Astrocyte of the spinal cord (primary cell): Measurements from ENCODE around the gene C10orf90.

Experiments
- DNase-seq: peaks from one replicate; pipeline ENCODE4 v3.0.0; 2011; ENCODE audit warnings: low read depth, low spot score
- H3K4me3 ChIP-seq: 2 replicates; pipeline ENCODE4 v1.5.1; 2011; ENCODE audit warnings: low read depth, mild to moderate bottlenecking, low read length, moderate library complexity
- in situ Hi-C: cut with HindIII; loops from 2 replicates; pipeline ENCODE4 v1.10.0; 2017; ENCODE audit warnings: low sequenced_read_pairs
- TF ChIP-seq, protein P1 (sequence below): IDR thresholded peaks from 2 replicates; pipeline ENCODE4 v1.5.1; 2012; ENCODE audit warnings: low read depth, mild to moderate bottlenecking, low read length, inconsistent platforms

C10orf90 gene

DNA sequence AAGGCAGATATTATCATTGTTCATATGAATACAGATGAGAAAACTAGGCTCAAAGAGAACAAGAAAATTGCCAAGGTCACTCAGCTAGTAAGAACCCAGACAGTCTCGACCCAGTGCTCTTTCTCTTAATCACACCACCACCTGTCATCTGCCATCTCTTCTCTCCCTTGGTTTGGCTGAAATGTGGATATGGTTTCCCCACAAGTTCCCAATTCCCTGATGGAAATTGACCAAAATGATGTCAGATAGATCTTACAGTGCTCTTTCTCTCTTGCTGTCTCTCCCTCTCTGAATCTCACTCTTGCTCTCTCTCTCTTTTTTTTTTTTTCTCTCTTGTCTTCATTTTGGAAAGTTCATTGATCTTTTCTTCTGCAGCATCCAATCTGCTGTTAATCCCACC, 9.1 kb downstream of the C10orf90 start:
- TF ChIP-seq, protein P1, sequence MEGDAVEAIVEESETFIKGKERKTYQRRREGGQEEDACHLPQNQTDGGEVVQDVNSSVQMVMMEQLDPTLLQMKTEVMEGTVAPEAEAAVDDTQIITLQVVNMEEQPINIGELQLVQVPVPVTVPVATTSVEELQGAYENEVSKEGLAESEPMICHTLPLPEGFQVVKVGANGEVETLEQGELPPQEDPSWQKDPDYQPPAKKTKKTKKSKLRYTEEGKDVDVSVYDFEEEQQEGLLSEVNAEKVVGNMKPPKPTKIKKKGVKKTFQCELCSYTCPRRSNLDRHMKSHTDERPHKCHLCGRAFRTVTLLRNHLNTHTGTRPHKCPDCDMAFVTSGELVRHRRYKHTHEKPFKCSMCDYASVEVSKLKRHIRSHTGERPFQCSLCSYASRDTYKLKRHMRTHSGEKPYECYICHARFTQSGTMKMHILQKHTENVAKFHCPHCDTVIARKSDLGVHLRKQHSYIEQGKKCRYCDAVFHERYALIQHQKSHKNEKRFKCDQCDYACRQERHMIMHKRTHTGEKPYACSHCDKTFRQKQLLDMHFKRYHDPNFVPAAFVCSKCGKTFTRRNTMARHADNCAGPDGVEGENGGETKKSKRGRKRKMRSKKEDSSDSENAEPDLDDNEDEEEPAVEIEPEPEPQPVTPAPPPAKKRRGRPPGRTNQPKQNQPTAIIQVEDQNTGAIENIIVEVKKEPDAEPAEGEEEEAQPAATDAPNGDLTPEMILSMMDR: no peak
- in situ Hi-C loops: no loop called here
- no peak overlapping the region for H3K4me3 ChIP-seq
- DNase-seq: no peak

DNA sequence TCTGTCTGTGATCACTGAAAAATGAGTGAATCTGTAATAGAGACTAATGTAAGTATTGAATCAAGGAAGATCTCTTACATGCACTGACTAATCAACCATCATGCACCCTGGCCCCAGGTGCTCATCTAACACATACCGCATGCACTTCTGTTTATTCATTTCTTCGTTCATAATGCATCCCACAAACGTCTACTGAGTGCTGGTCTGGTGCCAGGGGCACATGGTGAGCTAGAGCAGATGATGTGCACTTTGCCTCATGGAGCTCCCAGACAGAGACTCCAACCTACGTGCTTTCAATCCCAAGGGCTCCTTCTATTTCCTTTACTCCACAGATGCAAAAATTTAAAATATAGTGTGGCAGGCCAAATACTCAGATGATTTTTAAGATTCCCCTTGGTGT, 10.7 kb downstream of the C10orf90 start:
- TF ChIP-seq, protein P1: no peak
- DNase-seq: no peak
- in situ Hi-C loops: no loop called here
- no peak overlapping the region for H3K4me3 ChIP-seq

DNA sequence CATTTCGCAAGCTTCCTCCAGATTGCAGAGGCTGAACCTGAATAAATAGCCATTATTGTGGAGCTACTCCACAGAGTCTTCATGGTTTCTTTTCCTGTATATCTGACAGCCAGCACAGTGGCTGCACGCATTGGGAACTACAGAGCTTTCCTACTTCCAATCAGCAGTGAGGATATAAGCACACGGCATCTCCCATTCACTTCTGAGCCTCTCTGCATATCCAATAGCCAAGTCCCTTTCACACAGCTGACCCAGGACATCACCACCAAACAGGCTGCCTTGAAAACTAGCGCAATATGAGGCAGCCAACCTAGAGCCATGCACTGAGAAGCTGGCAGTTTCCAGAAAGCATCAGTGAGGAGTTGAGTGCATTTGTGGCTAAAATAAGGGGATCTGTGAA, 11.6 kb downstream of the C10orf90 start:
- in situ Hi-C loops: no loop called here
- DNase-seq: no peak
- H3K4me3 ChIP-seq: no peak overlapping the region
- TF ChIP-seq, protein P1: no peak

DNA sequence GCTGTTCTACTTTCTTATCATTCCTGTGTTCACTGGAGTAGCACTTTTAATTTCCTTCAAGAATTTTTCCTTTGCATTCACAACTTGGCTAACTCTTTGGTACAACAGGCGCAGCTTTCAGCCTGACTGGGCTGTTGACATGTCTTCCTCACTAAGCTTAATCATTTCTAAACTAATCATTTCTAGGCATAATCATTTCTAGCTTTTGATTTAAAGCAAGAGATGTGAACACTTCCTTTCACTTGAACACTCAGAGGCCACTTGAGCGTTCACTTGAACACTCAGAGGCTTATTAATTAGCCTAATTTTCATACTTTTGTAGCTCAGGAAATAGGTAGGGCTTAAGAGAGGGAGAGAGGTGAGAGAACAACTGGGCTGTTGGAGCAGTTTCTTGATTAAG, 15.9 kb downstream of the C10orf90 start:
- TF ChIP-seq, protein P1: no peak
- H3K4me3 ChIP-seq: no peak overlapping the region
- DNase-seq: no peak
- in situ Hi-C loops: no loop called here

DNA sequence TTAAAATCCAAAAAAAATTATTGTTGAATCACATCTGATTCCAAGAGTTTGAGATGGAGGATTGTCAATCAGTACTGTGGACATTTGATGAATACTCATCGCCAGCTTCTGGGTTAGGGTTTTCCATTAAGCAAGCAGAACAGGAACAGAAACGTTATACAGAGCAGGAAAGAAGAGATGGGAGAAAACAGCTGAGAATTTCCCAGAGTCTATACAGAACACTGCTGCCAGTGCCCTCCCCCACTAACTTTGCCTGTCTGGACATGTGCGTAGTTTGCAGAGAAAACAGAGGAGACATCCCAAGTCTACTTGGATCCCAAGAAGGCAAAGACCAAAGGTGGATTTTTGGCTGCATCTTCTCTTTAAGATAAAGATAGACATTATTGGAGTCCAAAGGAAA, 19.0 kb downstream of the C10orf90 start:
- no peak for DNase-seq
- H3K4me3 ChIP-seq: no peak overlapping the region
- in situ Hi-C loops: no loop called here
- TF ChIP-seq, protein P1: no peak

DNA sequence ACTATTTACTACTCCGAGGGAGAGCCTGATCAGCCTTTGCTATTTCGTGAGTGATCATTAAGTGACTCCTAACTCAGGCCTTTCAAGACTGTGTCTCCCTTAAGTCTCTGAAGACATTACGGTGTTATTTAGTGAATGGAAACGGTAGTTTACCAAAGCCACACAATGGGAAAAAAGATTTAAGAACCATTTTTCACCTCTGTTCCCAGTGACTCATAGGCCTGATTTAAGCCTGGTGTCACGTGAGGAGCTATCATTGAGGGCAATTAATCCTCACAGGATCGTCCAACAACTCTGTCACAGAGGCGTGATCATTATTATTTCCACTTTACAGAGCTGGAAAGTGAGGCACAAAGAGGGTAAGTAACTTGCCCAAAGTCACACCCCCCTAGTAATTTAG, 20.3 kb downstream of the C10orf90 start:
- DNase-seq: no peak
- TF ChIP-seq, protein P1: no peak
- in situ Hi-C loops: no loop called here
- H3K4me3 ChIP-seq: no peak overlapping the region

DNA sequence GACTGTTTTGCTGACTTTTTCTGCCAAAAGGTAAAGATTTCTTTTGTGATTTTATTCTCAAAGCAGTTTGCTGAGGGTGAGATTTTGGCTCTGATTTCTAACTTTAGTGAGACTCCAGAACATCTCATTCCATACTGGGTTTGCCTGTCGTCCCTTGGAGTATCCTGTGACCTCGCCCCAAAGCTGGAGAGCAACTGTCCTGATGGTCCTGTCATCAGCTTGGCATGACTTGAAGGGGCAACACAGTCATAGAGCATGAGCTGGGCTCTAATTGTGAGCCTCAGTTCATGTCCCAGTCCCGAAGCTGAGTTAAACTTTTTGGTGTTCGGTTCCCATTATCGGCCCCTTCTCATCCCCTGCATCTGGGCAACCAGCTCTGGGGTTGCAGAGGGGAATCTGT, 23.4 kb downstream of the C10orf90 start:
- TF ChIP-seq, protein P1: no peak
- no peak overlapping the region for H3K4me3 ChIP-seq
- in situ Hi-C loops: no loop called here
- DNase-seq: no peak
